CD4-positive, alpha-beta T cell (primary cell): Measurements from ENCODE around the gene ARHGEF11. TPM values are rescaled to one million over a fixed set of nuclear protein-coding genes. Genes with fewer than 3 reads are reported as not detected.

Experiments used
- ATAC-seq: fragments of 200-7000 bp; cut with Tn5 transposase; one replicate; pipeline ENCODE4 v1.10.0; 2022; ENCODE audit warnings: mild to moderate bottlenecking; ENCODE audit not compliant: poor library complexity
- CTCF ChIA-PET: fragments of 350-600 bp; sonication (Branson Sonifier 250); formaldehyde crosslinking; loops from one replicate; lab custom pipeline; 2021; ENCODE audit warnings: antibody characterized with exemption, inconsistent platforms; lab: Charles Lee
- POLR2A ChIA-PET: fragments of 350-600 bp; sonication (Branson Sonifier 250); formaldehyde crosslinking; loops from one replicate; lab custom pipeline; 2021; ENCODE audit warnings: antibody characterized with exemption, inconsistent platforms; lab: Charles Lee
- DNase-seq, 14 experiments: peaks; one replicate each; pipeline ENCODE4 v3.0.0-alpha.2; 2013 to 2020; ENCODE audit warnings: mixed read lengths in 2 of 14
- H3K27ac ChIP-seq, 2 donors: one replicate each; pipeline versions ENCODE4 v1.5.1 to v1.7.0; 2013; ENCODE audit warnings: low read length in 2 of 2, low read depth in 1 of 2, mild to moderate bottlenecking in 1 of 2
- H3K27me3 ChIP-seq, 2 experiments: 1 replicate in 1 of 2; 2 replicates in 1 of 2; pipeline versions ENCODE4 v1.6.1 to v1.7.0; 2013; ENCODE audit warnings: low read length in 2 of 2, control low read depth in 1 of 2, mild to moderate bottlenecking in 1 of 2, moderate library complexity in 1 of 2; ENCODE audit not compliant: insufficient read depth in 2 of 2, control insufficient read depth in 1 of 2
- H3K36me3 ChIP-seq: one replicate; pipeline ENCODE4 v1.6.1; 2013; ENCODE audit warnings: low read length, control low read depth; ENCODE audit not compliant: insufficient read depth
- H3K4me1 ChIP-seq: one replicate; pipeline ENCODE4 v1.6.1; 2013; ENCODE audit warnings: low read length, control low read depth; ENCODE audit not compliant: insufficient read depth
- H3K4me3 ChIP-seq: one replicate; pipeline ENCODE4 v1.5.1; 2013; ENCODE audit warnings: mild to moderate bottlenecking, low read length, moderate library complexity
- H3K9me3 ChIP-seq, 2 experiments: 1 replicate in 1 of 2; 2 replicates in 1 of 2; pipeline versions ENCODE4 v1.6.1 to v1.7.0; 2013; ENCODE audit warnings: low read length in 2 of 2, mild to moderate bottlenecking in 2 of 2, control low read depth in 1 of 2, moderate library complexity in 1 of 2; ENCODE audit not compliant: control insufficient read depth in 1 of 2, insufficient read depth in 1 of 2
- H3K27ac Mint-ChIP-seq: one replicate; pipeline ENCODE4 v1.8.0; 2020; ENCODE audit warnings: mixed read lengths
- H3K27me3 Mint-ChIP-seq: one replicate; pipeline ENCODE4 v1.8.0; 2021; ENCODE audit warnings: mixed read lengths
- H3K36me3 Mint-ChIP-seq: one replicate; pipeline ENCODE4 v1.8.0; 2021; ENCODE audit warnings: low read depth, mixed read lengths
- H3K4me1 Mint-ChIP-seq: one replicate; pipeline ENCODE4 v1.8.0; 2021; ENCODE audit warnings: low read depth, mixed read lengths
- H3K4me3 Mint-ChIP-seq: one replicate; pipeline ENCODE4 v1.8.0; 2020; ENCODE audit warnings: mild to moderate bottlenecking, mixed read lengths
- H3K9me3 Mint-ChIP-seq: one replicate; pipeline ENCODE4 v1.8.0; 2020; ENCODE audit warnings: mixed read lengths
- CTCF ChIP-seq: fragments of 200-600 bp; IDR thresholded peaks from one replicate; pipeline ENCODE4 v1.8.0; 2022; ENCODE audit warnings: antibody characterized with exemption, mild to moderate bottlenecking
- intact Hi-C, 2 experiments: fragments of 100-400 bp; cut with DNase I in 1 of 2; cut with micrococcal nuclease in 1 of 2; formaldehyde crosslinking; loops; one replicate each; pipeline versions ENCODE4 v1.15.1 to v1.9.0; 2023 to 2025; cut with DNase I, micrococcal nuclease
- total RNA-seq, 174 experiments: library from RNA in 2 of 174; stranded (reverse) in 2 of 174; gene quantifications; one replicate each; pipeline ENCODE4 v1.2.3 and lab custom pipeline; 2021 to 2026

The ARHGEF11 gene
- total RNA-seq, 2 experiments from 2014 or later, result 13.7 to 13.9 TPM

- Mint-ChIP-seq H3K9me3 (no peaks in the 10 kb centered on the region), H3K27me3 (peaks cover 56% of the 10 kb centered on the region), H3K36me3 (no peaks in the 10 kb centered on the region), H3K27ac (no peak overlapping the region), H3K4me1 (no peaks in the 10 kb centered on the region), H3K4me3 (no peak overlapping the region)
- Histone ChIP-seq H3K36me3 (no peaks in the 10 kb centered on the region), H3K4me1 (no peaks in the 10 kb centered on the region), H3K27me3 (peaks cover 8 to 23% of the 10 kb centered on the region in 2 experiments), H3K27ac (no peak overlapping the region), H3K9me3 (no peaks in the 10 kb centered on the region), H3K4me3 (no peak overlapping the region)
- ChIA-PET CTCF (no interaction called here), POLR2A (no interaction called here)
- intact Hi-C loops, result no loop called here
- no peak for ATAC-seq
- TF ChIP-seq CTCF, result no peak
- DNase-seq, result no peak
Observed at GRCh38 chr1:157004806-157005205, 40.7 kb downstream of the ARHGEF11 start.

GRCh38 chr1:157004327-157004726 is 41.2 kb downstream of the ARHGEF11 start:
- no peaks in the 10 kb centered on the region for H3K36me3 ChIP-seq
- Mint-ChIP-seq H3K27me3 (peaks cover 55% of the 10 kb centered on the region), H3K4me3 (no peak overlapping the region), H3K27ac (no peak overlapping the region), H3K9me3 (no peaks in the 10 kb centered on the region), H3K4me1 (no peaks in the 10 kb centered on the region), H3K36me3 (no peaks in the 10 kb centered on the region)
- H3K4me1 ChIP-seq, result no peaks in the 10 kb centered on the region
- no peak overlapping the region for H3K27ac ChIP-seq
- POLR2A ChIA-PET, result no interaction called here
- H3K9me3 ChIP-seq, result no peaks in the 10 kb centered on the region
- no peak for ATAC-seq
- intact Hi-C loops, result no loop called here
- H3K27me3 ChIP-seq, result peaks cover 8 to 20% of the 10 kb centered on the region in 2 experiments
- DNase-seq, result no peak
- no peak for TF ChIP-seq CTCF
- CTCF ChIA-PET, result interaction anchor here (0.7 kb wide), 1 partner anchor 112 kb away, joined by 3 read pairs; no protein-coding TSS in a partner anchor
- H3K4me3 ChIP-seq, result no peak overlapping the region

- intact Hi-C loops, result no loop called here
- no peak for TF ChIP-seq CTCF
- ATAC-seq (no peak), DNase-seq (no peak)
- Histone ChIP-seq H3K4me1 (no peaks in the 10 kb centered on the region), H3K36me3 (no peaks in the 10 kb centered on the region), H3K9me3 (no peaks in the 10 kb centered on the region), H3K27ac (no peak overlapping the region), H3K4me3 (no peak overlapping the region), H3K27me3 (peaks cover 0 to 8% of the 10 kb centered on the region in 2 experiments)
- ChIA-PET CTCF (no interaction called here), POLR2A (no interaction called here)
- H3K27me3 Mint-ChIP-seq, result peaks cover 47% of the 10 kb centered on the region
- no peaks in the 10 kb centered on the region for H3K9me3 Mint-ChIP-seq
- no peak overlapping the region for H3K27ac Mint-ChIP-seq
- H3K4me3 Mint-ChIP-seq, result no peak overlapping the region
- H3K4me1 Mint-ChIP-seq, result no peaks in the 10 kb centered on the region
- H3K36me3 Mint-ChIP-seq, result no peaks in the 10 kb centered on the region
Observed at GRCh38 chr1:157001304-157001703, 44.2 kb downstream of the ARHGEF11 start.
